Mesothelial cell of epicardium (in vitro differentiated cells): ENCODE results near the gene STAP2. TPM values are rescaled to one million over a fixed set of nuclear protein-coding genes. Genes with fewer than 3 reads are reported as not detected.

Experiments
- DNase-seq, 2 experiments: peaks; one replicate each; pipeline ENCODE4 v3.0.0; 2021; ENCODE audit warnings: low spot score in 2 of 2; ENCODE audit not compliant: unreplicated experiment in 2 of 2
- H3K27ac Mint-ChIP-seq: 2 replicates; pipeline ENCODE4 v1.8.0; 2021; ENCODE audit warnings: mixed read lengths
- H3K27me3 Mint-ChIP-seq: 2 replicates; pipeline ENCODE4 v1.8.0; 2021; ENCODE audit warnings: low read depth, mixed read lengths
- H3K36me3 Mint-ChIP-seq: 2 replicates; pipeline ENCODE4 v1.8.0; 2021; ENCODE audit warnings: mixed read lengths
- H3K4me1 Mint-ChIP-seq: 2 replicates; pipeline ENCODE4 v1.8.0; 2021; ENCODE audit warnings: mixed read lengths
- H3K4me3 Mint-ChIP-seq: 2 replicates; pipeline ENCODE4 v1.8.0; 2021; ENCODE audit warnings: mild to moderate bottlenecking, moderate library complexity, mixed read lengths
- H3K9me3 Mint-ChIP-seq: 2 replicates; pipeline ENCODE4 v1.8.0; 2021; ENCODE audit warnings: mixed read lengths
- total RNA-seq: library from RNA; stranded (reverse); gene quantifications from 3 replicates; pipeline ENCODE4 v1.2.1, GENCODE V29; 2021
- TF ChIP-seq, protein P1 (sequence below): fragments of 200-600 bp; sonication (generic); IDR thresholded peaks from one replicate; pipeline ENCODE4 v1.5.0; 2021; ENCODE audit warnings: antibody characterized with exemption; ENCODE audit not compliant: unreplicated experiment

STAP2 gene
- total RNA-seq, 1 donor from 2014 or later = 74.0 TPM

- TF ChIP-seq, protein P1, sequence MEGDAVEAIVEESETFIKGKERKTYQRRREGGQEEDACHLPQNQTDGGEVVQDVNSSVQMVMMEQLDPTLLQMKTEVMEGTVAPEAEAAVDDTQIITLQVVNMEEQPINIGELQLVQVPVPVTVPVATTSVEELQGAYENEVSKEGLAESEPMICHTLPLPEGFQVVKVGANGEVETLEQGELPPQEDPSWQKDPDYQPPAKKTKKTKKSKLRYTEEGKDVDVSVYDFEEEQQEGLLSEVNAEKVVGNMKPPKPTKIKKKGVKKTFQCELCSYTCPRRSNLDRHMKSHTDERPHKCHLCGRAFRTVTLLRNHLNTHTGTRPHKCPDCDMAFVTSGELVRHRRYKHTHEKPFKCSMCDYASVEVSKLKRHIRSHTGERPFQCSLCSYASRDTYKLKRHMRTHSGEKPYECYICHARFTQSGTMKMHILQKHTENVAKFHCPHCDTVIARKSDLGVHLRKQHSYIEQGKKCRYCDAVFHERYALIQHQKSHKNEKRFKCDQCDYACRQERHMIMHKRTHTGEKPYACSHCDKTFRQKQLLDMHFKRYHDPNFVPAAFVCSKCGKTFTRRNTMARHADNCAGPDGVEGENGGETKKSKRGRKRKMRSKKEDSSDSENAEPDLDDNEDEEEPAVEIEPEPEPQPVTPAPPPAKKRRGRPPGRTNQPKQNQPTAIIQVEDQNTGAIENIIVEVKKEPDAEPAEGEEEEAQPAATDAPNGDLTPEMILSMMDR = no peak
- DNase-seq = no peak
- Mint-ChIP-seq H3K9me3 (no peaks in the 10 kb centered on the region), H3K4me1 (no peaks in the 10 kb centered on the region), H3K4me3 (no peak overlapping the region), H3K27me3 (no peaks in the 10 kb centered on the region), H3K36me3 (peaks cover 7% of the 10 kb centered on the region), H3K27ac (peak overlapping the region; percentile 66)
Observed at GRCh38 chr19:4360081-4360569, 21.5 kb upstream of the STAP2 start.

- no peak for DNase-seq
- Mint-ChIP-seq H3K27me3 (no peaks in the 10 kb centered on the region), H3K4me1 (no peaks in the 10 kb centered on the region), H3K4me3 (no peak overlapping the region), H3K36me3 (peaks cover 7% of the 10 kb centered on the region), H3K9me3 (no peaks in the 10 kb centered on the region), H3K27ac (no peak overlapping the region)
- TF ChIP-seq, protein P1 = no peak
Observed at GRCh38 chr19:4359627-4360000, 21.0 kb upstream of the STAP2 start.

- H3K36me3 Mint-ChIP-seq = peaks cover 7% of the 10 kb centered on the region
- no peaks in the 10 kb centered on the region for H3K9me3 Mint-ChIP-seq
- H3K27me3 Mint-ChIP-seq = no peaks in the 10 kb centered on the region
- no peak for DNase-seq
- H3K4me1 Mint-ChIP-seq = no peaks in the 10 kb centered on the region
- no peak overlapping the region for H3K27ac Mint-ChIP-seq
- TF ChIP-seq, protein P1 = no peak
- H3K4me3 Mint-ChIP-seq = no peak overlapping the region
Observed at GRCh38 chr19:4358709-4359626, 20.3 kb upstream of the STAP2 start.

- H3K4me3 Mint-ChIP-seq = no peak overlapping the region
- H3K27me3 Mint-ChIP-seq = no peaks in the 10 kb centered on the region
- H3K4me1 Mint-ChIP-seq = no peaks in the 10 kb centered on the region
- H3K36me3 Mint-ChIP-seq = peaks cover 4% of the 10 kb centered on the region
- no peak overlapping the region for H3K27ac Mint-ChIP-seq
- no peaks in the 10 kb centered on the region for H3K9me3 Mint-ChIP-seq
- DNase-seq = no peak
- TF ChIP-seq, protein P1 = no peak
Observed at GRCh38 chr19:4357921-4358326, 19.3 kb upstream of the STAP2 start.

GRCh38 chr19:4357095-4357797, 18.6 kb upstream of the STAP2 start:
- H3K36me3 Mint-ChIP-seq = peaks cover 6% of the 10 kb centered on the region
- H3K9me3 Mint-ChIP-seq = no peaks in the 10 kb centered on the region
- TF ChIP-seq, protein P1 = no peak
- no peaks in the 10 kb centered on the region for H3K4me1 Mint-ChIP-seq
- DNase-seq = no peak
- H3K27me3 Mint-ChIP-seq = no peaks in the 10 kb centered on the region
- no peak overlapping the region for H3K4me3 Mint-ChIP-seq
- H3K27ac Mint-ChIP-seq = no peak overlapping the region
